ENCODE data around the gene SLC66A2.

DNA sequence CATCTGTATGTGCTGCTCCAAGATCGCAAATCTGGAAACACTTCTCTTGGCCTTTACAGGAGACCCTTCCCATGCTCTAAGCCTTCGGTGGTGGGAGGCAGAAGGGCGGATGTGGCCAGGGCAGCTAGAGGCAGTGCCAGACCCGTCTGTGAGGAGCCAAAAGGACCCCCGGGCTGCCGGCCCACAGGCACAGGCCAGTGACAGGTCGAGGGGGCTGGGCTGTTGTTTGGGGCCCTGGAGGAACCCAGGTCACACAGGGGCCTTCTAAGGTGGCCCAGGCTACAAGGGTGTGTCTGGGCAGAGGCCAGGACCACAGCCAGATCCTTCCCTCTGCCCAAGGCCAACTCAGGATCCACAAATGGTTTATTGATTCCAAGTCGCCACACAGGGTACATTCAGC, 49.4 kb downstream of the SLC66A2 start:
- TF ChIP-seq CTCF (IDR thresholded peaks at IDR 0.05; ENCODE audit: insufficient read depth, low read length) (no peak), POLR2AphosphoS5 (IDR thresholded peaks at IDR 0.05; ENCODE audit: low read depth) (no peak; the same call in 1 of the 2 replicates), SPI1 (IDR thresholded peaks at IDR 0.05; ENCODE audit: borderline replicate concordance, low read depth) (no peak)
